Ureter (tissue), 1 donor: Measurements from ENCODE around the gene MYBPC2. TPM values are rescaled to one million over a fixed set of nuclear protein-coding genes. Genes with fewer than 3 reads are reported as not detected.

Source experiments
- total RNA-seq: library from RNA; stranded (reverse); gene quantifications from one replicate; pipeline ENCODE4 v1.2.4, GENCODE V29; 2023
- donor health status: DM: yes; HTN: yes; CAD: no.

Gene MYBPC2
- total RNA-seq, 1 donor from 2014 or later: 0.52 TPM

Other genes with a start within 250 kb of the MYBPC2 start
- gene MYH14, start 229.3 kb upstream of the MYBPC2 start, total RNA-seq: 134 TPM
- 22.4 TPM for gene KCNC3, start 103.5 kb upstream of the MYBPC2 start, total RNA-seq
- gene NAPSA, start 67.3 kb upstream of the MYBPC2 start, total RNA-seq: 1.1 TPM
- 64.5 TPM for gene NR1H2, start 56.4 kb upstream of the MYBPC2 start, total RNA-seq
- 17.0 TPM for gene POLD1, start 48.5 kb upstream of the MYBPC2 start, total RNA-seq
- 0.96 TPM for gene SPIB, start 14.0 kb upstream of the MYBPC2 start, total RNA-seq
- gene EMC10, start 43.6 kb downstream of the MYBPC2 start, total RNA-seq: 94.0 TPM
- gene GARIN5A, start 44.0 kb downstream of the MYBPC2 start, total RNA-seq: 1.9 TPM
- gene JOSD2, start 78.3 kb downstream of the MYBPC2 start, total RNA-seq: 26.6 TPM
- not detected for gene ASPDH, start 81.0 kb downstream of the MYBPC2 start, total RNA-seq
- gene LRRC4B, start 135.5 kb downstream of the MYBPC2 start, total RNA-seq: 4.7 TPM
- 0.96 TPM for gene SYT3, start 207.0 kb downstream of the MYBPC2 start, total RNA-seq
- 1.6 TPM for gene C19orf81, start 216.6 kb downstream of the MYBPC2 start, total RNA-seq